HepG2 (cell line): Measurements from ENCODE around the gene ARID1A. TPM values are rescaled to one million over a fixed set of nuclear protein-coding genes. Genes with fewer than 3 reads are reported as not detected.

Experiments used
- ASH2L ChIP-seq: fragments of 300-600, 200-600 bp; sonication (generic); IDR thresholded peaks from 2 replicates; pipeline ENCODE4 v1.7.0; 2017; ENCODE audit warnings: low read depth, mild to moderate bottlenecking, moderate library complexity, mixed read lengths, low read length; ENCODE audit not compliant: insufficient read length
- ETV5 ChIP-seq: IDR thresholded peaks from 2 replicates; pipeline ENCODE4 v1.6.1; 2018; ENCODE audit warnings: missing biosample characterization, missing genetic modification reagents, inconsistent platforms, borderline replicate concordance
- NFE2 ChIP-seq: sonication (generic); formaldehyde crosslinking; IDR thresholded peaks from 2 replicates; pipeline ENCODE4 v1.4.0; 2020; ENCODE audit warnings: missing genetic modification reagents
- NFYC ChIP-seq: IDR thresholded peaks from 2 replicates; pipeline ENCODE4 v1.6.1; 2016; ENCODE audit warnings: missing genetic modification reagents, missing compliant biosample characterization
- NR2C2 ChIP-seq: sonication (generic); formaldehyde crosslinking; IDR thresholded peaks from 2 replicates; pipeline ENCODE4 v1.4.0; 2020; ENCODE audit warnings: missing genetic modification reagents, mild to moderate bottlenecking, moderate library complexity, borderline replicate concordance
- NR2F1 ChIP-seq, 2 experiments: fragments of 450-650 bp in 1 of 2; formaldehyde crosslinking in 1 of 2; IDR thresholded peaks; 2 replicates each; pipeline versions ENCODE4 v1.5.0 to v1.6.1; 2016 to 2020; ENCODE audit warnings: mild to moderate bottlenecking in 1 of 2, missing compliant biosample characterization in 1 of 2, missing genetic modification reagents in 1 of 2, moderate library complexity in 1 of 2
- RARG ChIP-seq: sonication (generic); formaldehyde crosslinking; IDR thresholded peaks from 2 replicates; pipeline ENCODE4 v1.4.0; 2020; ENCODE audit warnings: low read depth, mild to moderate bottlenecking, missing genetic modification reagents
- SNRNP70 ChIP-seq: fragments of 200-400 bp; formaldehyde crosslinking; IDR thresholded peaks from 2 replicates; pipeline ENCODE4 v1.6.1; 2017; ENCODE audit warnings: mild to moderate bottlenecking, low read depth, low read length, moderate library complexity
- YY1 ChIP-seq: IDR thresholded peaks from 2 replicates; pipeline ENCODE4 v1.6.1; 2011; ENCODE audit warnings: low read length, low read depth, moderate library complexity, mild to moderate bottlenecking; ENCODE audit not compliant: insufficient read depth, insufficient replicate concordance
- ZC3H4 ChIP-seq: sonication (generic); formaldehyde crosslinking; IDR thresholded peaks from 2 replicates; pipeline ENCODE4 v1.4.0; 2020; ENCODE audit warnings: missing genetic modification reagents, borderline replicate concordance
- ZNF138 ChIP-seq: sonication (generic); formaldehyde crosslinking; IDR thresholded peaks from 2 replicates; pipeline ENCODE4 v1.5.0; 2020; ENCODE audit warnings: mild to moderate bottlenecking, low read depth, missing genetic modification reagents
- ZNF30 ChIP-seq: sonication (generic); formaldehyde crosslinking; IDR thresholded peaks from 2 replicates; pipeline ENCODE4 v1.5.0; 2020; ENCODE audit warnings: mild to moderate bottlenecking, missing genetic modification reagents
- ZNF331 ChIP-seq: sonication (generic); formaldehyde crosslinking; IDR thresholded peaks from 2 replicates; pipeline ENCODE4 v1.4.0; 2020; ENCODE audit warnings: missing genetic modification reagents
- ZNF446 ChIP-seq: sonication (generic); formaldehyde crosslinking; IDR thresholded peaks from 2 replicates; pipeline ENCODE4 v1.5.0; 2020; ENCODE audit warnings: mild to moderate bottlenecking, missing genetic modification reagents
- ZNF737 ChIP-seq: sonication (generic); formaldehyde crosslinking; IDR thresholded peaks from 2 replicates; pipeline ENCODE4 v1.5.0; 2020; ENCODE audit warnings: missing genetic modification reagents, mild to moderate bottlenecking, borderline replicate concordance
- ZNF775 ChIP-seq: sonication (generic); formaldehyde crosslinking; IDR thresholded peaks from 2 replicates; pipeline ENCODE4 v1.4.0; 2020; ENCODE audit warnings: missing genetic modification reagents, mild to moderate bottlenecking, moderate library complexity, borderline replicate concordance
- ZNF850 ChIP-seq: sonication (generic); formaldehyde crosslinking; conservative IDR thresholded peaks from 2 replicates; pipeline ENCODE4 v1.9.0; 2021; ENCODE audit warnings: mild to moderate bottlenecking, missing genetic modification reagents
- polyA plus RNA-seq, 8 experiments: library from polyadenylated mRNA; depleted of rRNA in 3 of 8; stranded (reverse) in 7 of 8; unstranded in 1 of 8; fragments of >200 nt; fragmentation: Illumina TruSeq in 4 of 8; extraction: Trizol in 4 of 8; gene quantifications; 2 replicates each; pipeline versions ENCODE4 v1.2.1 to v1.2.3, GENCODE V29; 2011 to 2016; ENCODE audit warnings: low read depth in 4 of 8, missing spikeins in 1 of 8, mixed read lengths in 1 of 8; ENCODE audit not compliant: insufficient read depth in 1 of 8
- total RNA-seq, 5 experiments: library from RNA; depleted of rRNA; stranded (reverse); fragments of >200 nt; fragmentation: Illumina TruSeq; extraction: Trizol; gene quantifications; 2 replicates each; pipeline ENCODE4 v1.2.3, GENCODE V29; 2016; ENCODE audit warnings: low read depth in 1 of 5
- TF ChIP-seq, protein P1 (sequence below): fragments of 450-650 bp; IDR thresholded peaks from 2 replicates; pipeline ENCODE4 v1.6.1; 2017; ENCODE audit warnings: mild to moderate bottlenecking
- TF ChIP-seq, protein P2 (sequence below): sonication (generic); formaldehyde crosslinking; IDR thresholded peaks from 2 replicates; pipeline ENCODE4 v1.4.0; 2020; ENCODE audit warnings: missing genetic modification reagents
- TF ChIP-seq, protein P3 (sequence below): sonication (generic); formaldehyde crosslinking; IDR thresholded peaks from 2 replicates; pipeline ENCODE4 v1.5.1; 2020; ENCODE audit warnings: missing genetic modification reagents, mild to moderate bottlenecking, borderline replicate concordance

ARID1A gene
- total and polyA plus RNA-seq, 2 of the 13 experiments (the other 11 are each of a cell fraction or from before 2014, with no cell fraction given): 11.9 to 15.9 TPM

DNA sequence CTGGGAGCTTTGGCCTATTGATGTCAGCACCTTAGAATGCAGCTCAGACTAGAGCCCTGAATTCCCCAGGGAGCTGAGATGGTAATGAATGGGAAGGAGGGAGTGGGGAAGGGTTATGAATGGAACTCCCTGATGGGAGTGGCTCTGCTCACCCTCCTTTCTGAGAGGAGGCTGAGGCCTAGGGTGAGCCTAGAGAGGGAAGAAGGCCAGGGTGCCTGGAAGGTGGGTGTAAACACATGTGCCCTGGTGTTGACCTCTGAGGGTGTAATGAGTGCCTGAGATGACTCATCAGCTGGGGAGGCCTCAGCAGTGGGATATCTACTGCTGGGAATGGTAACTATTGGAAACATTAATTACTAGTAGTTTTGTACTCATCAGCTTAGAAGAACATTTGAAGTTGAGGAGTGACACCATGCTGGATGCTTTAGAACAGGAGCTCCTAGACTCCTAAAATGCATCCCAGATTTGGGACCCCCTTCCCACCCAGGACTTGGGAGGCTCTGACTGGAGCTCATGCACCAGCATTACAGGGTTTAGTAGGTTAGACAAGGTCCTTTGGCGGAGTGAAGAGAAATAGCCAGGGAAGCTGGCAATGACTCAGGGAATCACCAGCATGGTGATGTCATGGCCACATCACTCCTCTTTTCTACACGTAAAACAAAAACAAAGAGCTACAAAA is 76.0 kb downstream of the ARID1A start (continued):
- TF ChIP-seq, protein P1, sequence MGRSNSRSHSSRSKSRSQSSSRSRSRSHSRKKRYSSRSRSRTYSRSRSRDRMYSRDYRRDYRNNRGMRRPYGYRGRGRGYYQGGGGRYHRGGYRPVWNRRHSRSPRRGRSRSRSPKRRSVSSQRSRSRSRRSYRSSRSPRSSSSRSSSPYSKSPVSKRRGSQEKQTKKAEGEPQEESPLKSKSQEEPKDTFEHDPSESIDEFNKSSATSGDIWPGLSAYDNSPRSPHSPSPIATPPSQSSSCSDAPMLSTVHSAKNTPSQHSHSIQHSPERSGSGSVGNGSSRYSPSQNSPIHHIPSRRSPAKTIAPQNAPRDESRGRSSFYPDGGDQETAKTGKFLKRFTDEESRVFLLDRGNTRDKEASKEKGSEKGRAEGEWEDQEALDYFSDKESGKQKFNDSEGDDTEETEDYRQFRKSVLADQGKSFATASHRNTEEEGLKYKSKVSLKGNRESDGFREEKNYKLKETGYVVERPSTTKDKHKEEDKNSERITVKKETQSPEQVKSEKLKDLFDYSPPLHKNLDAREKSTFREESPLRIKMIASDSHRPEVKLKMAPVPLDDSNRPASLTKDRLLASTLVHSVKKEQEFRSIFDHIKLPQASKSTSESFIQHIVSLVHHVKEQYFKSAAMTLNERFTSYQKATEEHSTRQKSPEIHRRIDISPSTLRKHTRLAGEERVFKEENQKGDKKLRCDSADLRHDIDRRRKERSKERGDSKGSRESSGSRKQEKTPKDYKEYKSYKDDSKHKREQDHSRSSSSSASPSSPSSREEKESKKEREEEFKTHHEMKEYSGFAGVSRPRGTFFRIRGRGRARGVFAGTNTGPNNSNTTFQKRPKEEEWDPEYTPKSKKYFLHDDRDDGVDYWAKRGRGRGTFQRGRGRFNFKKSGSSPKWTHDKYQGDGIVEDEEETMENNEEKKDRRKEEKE: no peak
- TF ChIP-seq ZNF30 (CRISPR knock-in tag): no peak
- no peak for TF ChIP-seq ZC3H4 (CRISPR knock-in tag)
- no peak for TF ChIP-seq NFYC (CRISPR knock-in tag)
- 0 out of 2 replicates have a peak, but pooled peaks have one; percentile 26 for TF ChIP-seq ZNF331 (CRISPR knock-in tag)
- no peak for TF ChIP-seq NFE2
- no peak for TF ChIP-seq ZNF775 (CRISPR knock-in tag)
- TF ChIP-seq ZNF737 (CRISPR knock-in tag): no peak
- TF ChIP-seq RARG: no peak
- no peak for TF ChIP-seq ZNF138
- TF ChIP-seq, protein P2, sequence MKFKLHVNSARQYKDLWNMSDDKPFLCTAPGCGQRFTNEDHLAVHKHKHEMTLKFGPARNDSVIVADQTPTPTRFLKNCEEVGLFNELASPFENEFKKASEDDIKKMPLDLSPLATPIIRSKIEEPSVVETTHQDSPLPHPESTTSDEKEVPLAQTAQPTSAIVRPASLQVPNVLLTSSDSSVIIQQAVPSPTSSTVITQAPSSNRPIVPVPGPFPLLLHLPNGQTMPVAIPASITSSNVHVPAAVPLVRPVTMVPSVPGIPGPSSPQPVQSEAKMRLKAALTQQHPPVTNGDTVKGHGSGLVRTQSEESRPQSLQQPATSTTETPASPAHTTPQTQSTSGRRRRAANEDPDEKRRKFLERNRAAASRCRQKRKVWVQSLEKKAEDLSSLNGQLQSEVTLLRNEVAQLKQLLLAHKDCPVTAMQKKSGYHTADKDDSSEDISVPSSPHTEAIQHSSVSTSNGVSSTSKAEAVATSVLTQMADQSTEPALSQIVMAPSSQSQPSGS (CRISPR knock-in tag): no peak
- TF ChIP-seq ZNF446 (CRISPR knock-in tag): no peak
- TF ChIP-seq, protein P3, sequence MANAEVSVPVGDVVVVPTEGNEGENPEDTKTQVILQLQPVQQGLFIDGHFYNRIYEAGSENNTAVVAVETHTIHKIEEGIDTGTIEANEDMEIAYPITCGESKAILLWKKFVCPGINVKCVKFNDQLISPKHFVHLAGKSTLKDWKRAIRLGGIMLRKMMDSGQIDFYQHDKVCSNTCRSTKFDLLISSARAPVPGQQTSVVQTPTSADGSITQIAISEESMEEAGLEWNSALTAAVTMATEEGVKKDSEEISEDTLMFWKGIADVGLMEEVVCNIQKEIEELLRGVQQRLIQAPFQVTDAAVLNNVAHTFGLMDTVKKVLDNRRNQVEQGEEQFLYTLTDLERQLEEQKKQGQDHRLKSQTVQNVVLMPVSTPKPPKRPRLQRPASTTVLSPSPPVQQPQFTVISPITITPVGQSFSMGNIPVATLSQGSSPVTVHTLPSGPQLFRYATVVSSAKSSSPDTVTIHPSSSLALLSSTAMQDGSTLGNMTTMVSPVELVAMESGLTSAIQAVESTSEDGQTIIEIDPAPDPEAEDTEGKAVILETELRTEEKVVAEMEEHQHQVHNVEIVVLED (CRISPR knock-in tag): no peak
- TF ChIP-seq YY1: no peak
- TF ChIP-seq ASH2L: no peak
- TF ChIP-seq SNRNP70: no peak
- TF ChIP-seq NR2C2 (CRISPR knock-in tag): no peak
- peak; percentile 88 to 91 for TF ChIP-seq NR2F1 (CRISPR knock-in tag; IDR thresholded peaks at IDR 0.05)
- peak; percentile 15; the same call in 1 of the 2 replicates for TF ChIP-seq ETV5
- TF ChIP-seq ZNF850 (CRISPR knock-in tag): no peak
